Epidermal melanocyte (primary cell): Measurements from ENCODE around the gene C6orf15.

Experiments used
- DNase-seq: peaks from one replicate; pipeline ENCODE4 v3.0.0; 2011; ENCODE audit warnings: low spot score; ENCODE audit not compliant: insufficient read length

C6orf15 gene

GRCh38 chr6:31110825-31111582 lies 1.4 kb downstream of the C6orf15 start:
- DNase-seq, result no peak

DNA sequence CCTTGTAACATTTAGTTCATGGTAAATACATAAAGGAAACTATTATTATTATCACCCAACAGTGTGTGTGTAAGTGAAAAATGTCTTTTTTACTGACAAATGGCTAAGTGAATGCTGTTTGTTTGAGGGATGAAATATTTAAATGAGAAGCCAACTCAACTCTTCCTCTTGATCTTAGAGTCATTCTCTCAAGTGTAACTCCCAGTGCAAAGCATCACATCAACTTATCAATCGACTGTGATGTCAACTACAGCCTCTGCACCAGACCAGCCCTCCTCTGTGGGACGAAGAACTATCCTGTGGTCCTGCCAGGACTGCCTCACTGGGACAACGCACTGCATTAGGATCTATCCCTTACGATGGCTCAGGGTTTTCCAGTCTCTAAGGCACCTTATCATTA lies 5.3 kb downstream of the C6orf15 start:
- no peak for DNase-seq

DNA sequence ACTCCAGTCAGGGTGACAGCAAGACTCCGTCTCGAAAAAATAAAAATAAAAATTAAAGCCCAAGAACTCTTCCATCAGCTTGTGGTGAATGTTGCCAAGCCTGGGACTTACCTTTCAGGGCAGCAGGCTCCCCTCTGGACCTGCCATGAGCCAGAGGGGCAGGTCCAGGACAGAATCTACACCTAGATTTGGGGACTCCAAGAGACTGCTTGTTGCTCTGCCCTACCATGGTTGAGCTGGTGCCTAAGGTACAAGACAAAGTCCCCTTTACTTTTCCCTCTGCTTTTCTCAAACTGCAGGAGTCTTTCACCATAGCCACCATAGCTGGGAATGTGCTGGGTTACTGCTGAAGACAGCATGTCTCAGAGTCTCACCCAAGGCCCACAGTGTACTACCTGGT lies 9.2 kb downstream of the C6orf15 start:
- no peak for DNase-seq

DNA sequence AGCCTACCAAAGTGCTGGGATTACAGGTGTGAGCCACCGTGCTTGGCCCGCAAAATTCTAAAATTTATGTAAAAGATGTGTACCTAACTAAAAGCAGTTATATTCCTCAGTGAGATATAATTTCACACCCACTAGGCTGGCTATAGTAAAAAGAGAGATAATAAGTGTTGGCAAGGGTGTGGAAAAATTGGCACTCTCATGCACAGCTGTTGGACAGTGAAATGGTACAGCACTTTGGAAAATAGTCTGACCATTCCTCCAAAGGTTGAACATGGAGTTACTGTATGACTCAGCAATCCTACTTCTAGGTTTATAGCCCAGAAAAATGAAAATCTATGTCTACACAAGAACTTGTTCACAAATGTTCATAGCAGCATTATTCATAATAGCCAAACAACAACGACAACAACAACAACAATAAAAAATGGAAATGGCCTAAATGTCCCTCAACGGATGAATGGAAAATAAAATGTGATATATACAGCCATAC lies 13.9 kb downstream of the C6orf15 start:
- DNase-seq, result no peak

DNA sequence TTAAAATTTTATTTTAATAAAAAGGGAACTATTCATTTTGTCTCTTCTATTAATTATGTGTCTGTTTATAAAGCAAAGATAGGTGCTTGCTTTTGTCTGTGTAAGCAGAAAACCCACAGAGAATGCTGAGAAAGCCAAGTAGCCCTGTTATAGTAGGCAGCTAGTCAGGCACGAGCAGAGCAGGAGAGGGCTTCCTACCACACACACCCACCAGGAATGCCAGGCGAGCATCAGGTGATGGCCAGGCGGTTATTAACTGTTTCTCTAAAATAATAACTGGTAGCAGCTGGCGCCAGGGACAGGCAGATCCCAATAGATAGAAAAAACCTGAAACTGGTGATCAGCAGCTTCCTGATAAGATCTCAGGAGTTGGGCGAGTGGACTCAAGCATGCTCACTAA lies 15.7 kb downstream of the C6orf15 start:
- DNase-seq, result no peak

- no peak for DNase-seq
Measured at GRCh38 chr6:31096215-31096614, 16.2 kb downstream of the C6orf15 start.

GRCh38 chr6:31094389-31094881 lies 17.9 kb downstream of the C6orf15 start:
- no peak for DNase-seq

DNA sequence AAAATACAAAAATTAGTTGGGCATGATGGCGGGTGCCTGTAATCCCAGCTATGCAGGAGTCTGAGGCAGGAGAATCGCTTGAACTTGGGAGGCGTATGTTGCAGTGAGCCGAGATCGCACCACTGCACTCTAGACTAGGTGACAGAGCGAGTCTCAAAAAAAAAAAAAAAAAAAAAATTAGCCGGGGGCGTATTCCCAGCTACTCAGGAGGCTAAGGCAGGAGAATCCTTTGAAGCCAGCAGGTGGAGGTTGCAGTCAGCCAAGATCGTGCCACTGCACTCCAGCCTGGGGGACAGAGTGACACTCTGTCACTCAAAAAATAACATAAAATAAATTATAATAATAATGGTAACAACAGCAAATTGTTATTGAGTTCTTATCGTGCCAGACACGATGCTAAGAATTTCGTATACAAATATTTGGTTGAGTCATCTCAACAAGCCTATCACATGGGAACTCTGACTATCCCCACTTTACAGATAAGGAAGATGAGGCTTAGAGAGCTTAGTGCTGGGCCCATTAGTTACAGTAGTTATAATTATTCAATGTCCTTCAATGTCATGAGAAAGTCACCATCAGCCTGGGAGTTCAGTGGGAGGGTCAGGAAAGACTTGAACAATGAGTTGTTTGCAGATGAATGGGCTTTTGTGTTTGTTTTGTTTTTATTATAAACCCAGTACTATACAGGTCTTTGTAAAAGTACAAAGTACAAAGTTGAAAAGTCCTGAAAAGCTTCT lies 19.4 kb downstream of the C6orf15 start:
- DNase-seq, result no peak

DNA sequence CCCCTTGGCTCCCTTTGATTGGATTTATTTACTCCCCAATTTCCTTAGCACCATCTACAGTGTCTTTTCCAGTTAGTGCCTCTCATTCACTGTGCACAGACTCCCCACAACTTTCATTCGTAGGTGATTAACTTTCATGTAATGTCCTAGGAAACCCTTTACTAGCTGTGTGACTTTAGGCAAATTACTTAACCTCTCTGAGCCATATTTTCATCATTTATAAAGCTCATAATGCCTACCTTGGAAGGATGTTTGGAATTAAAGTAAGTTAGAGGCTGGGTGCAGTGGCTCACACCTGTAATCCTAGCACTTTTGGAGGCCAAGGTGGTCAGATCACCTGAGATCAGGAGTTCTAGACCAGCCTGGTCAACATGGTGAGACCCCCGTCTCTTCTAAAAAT lies 20.1 kb downstream of the C6orf15 start:
- no peak for DNase-seq

GRCh38 chr6:31091680-31092079 lies 20.7 kb downstream of the C6orf15 start:
- DNase-seq, result no peak

- no peak for DNase-seq
Measured at GRCh38 chr6:31090973-31091364, 21.4 kb downstream of the C6orf15 start.

DNA sequence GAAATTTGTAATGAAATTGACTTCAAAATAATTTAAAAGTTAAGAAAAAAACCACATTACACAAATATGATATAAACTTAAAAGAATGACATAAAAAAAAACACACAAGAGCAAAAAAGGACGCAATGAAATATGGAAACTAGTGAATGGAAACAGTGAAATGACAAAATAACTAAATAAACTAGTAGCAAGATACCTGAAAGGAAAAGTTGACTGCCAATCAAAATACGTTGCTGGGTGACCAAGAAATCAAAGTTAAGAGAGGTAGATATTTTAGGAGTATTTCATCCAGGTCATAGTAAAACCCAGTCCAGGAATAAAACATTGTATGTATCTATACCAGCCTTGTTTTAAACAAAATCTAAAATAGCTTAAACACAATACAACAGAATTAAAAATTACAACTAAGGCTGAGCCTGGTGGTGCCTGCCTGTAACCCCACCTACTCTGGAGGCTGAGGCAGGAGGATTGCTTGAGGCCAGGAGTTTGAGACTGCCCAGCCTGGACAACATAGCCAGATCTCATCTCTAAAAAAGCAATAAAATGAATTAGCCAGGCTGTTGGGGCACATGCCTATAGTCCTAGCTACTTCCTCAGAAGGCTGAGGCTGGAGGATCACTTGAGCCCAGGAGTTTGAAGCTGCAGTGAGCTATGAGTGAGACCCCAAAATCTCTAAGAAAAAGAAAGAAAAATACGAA lies 22.0 kb downstream of the C6orf15 start:
- no peak for DNase-seq

GRCh38 chr6:31087494-31088089 lies 24.8 kb downstream of the C6orf15 start:
- DNase-seq, result peak; percentile 80

DNA sequence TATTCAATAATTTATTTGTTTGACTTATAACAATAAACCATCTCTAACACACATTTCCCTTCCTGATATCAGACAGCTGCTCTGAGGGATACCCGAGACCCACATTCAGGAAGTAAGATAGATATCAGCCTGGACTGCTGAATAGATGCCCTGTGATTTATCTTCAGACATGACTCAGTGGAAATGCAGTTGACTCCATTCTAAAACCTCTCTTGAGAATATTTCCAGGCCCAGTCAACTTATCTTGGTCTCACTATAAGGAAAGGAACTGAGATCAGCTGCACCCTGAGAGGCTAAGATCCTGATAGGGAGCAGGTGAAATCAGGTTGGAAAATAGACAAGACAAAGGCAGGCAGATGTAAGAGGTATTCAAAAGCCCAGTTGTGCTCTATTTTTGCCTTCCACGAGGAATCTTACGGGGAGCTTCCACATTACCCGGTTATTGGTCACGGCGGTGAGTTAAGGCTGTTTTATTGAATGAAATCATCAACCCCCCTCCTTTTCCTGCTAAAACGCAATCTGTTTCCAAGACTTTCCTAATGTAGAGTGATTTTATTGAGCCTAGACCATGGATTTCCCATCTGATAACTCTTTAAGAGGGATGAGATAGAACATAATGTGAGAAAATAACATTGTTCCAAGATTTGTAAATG lies 25.5 kb downstream of the C6orf15 start:
- no peak for DNase-seq

- DNase-seq, result no peak
Measured at GRCh38 chr6:31083742-31084354, 28.5 kb downstream of the C6orf15 start.

DNA sequence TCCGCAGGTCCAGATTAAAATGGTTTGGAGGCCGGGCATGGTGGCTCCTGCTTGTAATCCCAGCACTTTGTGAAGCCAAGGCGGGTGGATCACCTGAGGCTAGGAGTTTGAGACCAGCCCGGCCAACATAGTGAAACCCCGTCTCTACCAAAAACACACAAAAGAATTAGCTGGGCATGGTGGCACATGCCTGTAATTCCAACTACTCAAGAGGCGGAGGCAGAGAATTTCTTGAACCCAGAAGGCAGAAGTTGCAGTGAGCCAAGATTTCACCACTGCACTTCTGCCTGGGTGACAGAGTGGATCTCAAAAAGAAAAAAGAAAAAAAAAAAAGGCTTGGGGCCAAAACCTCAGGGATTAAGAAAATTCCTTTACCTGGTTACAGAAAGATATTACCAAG lies 30.5 kb downstream of the C6orf15 start:
- no peak for DNase-seq

DNA sequence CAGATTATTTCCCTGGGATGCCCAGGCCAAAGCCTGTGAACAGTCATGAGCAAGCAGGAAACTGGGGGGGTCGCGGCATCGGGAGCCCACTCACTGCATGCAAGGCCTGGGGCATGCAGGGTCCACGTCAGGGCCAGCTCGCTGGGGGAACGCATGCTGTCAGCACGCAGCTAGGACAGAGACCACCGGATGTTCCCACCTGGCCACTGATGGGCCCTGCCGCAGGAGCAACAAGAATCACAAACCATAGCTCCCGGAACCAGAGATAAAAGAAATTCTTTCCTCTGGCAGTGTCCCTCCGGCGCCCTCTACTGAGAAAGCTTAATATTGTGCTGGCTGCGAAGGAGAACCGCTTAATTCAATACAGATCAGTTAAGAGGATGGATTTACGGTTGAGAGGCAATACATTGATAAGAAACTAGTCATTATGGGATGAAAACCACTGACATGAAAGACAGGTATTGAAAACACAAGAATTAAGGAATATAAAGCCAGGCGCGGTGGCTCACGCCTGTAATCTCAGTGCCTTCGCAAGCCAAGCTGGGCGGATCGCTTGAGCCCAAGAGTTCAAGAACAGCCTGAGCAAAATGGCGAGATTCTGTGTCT lies 32.6 kb downstream of the C6orf15 start:
- peak; percentile 61 for DNase-seq

DNA sequence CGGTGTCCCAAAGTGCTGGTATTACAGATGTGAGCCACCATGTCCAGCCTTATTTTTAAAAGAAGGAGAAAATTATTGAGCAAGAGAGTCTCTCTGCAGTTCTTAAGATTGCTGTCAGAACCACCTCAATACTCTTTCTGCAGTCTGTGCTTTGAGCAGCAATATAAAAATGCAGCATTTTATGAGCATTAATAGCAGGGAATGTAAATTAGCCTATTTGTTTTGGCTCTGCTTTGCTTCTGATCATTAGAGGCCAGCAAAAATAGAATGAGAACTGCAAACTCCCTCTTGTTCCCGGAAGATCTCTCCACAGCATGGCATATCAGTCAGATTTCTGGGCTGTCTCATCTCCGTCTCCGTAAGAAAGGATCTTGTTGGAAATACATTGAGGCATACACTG lies 35.8 kb downstream of the C6orf15 start:
- DNase-seq, result no peak

- no peak for DNase-seq
Measured at GRCh38 chr6:31075528-31075927, 36.8 kb downstream of the C6orf15 start.

DNA sequence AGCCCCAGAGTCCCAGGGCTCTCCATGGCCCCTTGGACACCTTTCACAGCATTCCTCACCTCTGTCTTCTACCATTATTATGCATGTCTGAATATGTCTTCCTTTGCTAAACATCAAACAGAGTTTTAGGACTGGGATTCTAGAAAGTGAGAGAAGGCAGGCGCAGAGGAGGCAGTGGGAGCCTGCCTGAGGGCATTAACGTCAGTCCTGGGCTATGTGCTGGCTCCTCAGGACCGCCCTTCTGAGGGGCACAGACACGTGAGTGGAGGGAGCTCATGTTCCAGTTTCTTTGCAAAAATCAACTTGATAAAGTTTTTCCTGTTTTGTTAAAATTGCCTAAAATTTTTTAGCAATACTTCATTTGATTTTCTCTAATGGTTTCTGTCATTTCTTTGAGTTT lies 38.0 kb downstream of the C6orf15 start:
- DNase-seq, result no peak
